ENCODE data around the gene LKAAEAR1.

Gene LKAAEAR1

GRCh38 chr20:64110411-64111068 lies 26.3 kb upstream of the LKAAEAR1 start:
- no peak for DNase-seq

DNA sequence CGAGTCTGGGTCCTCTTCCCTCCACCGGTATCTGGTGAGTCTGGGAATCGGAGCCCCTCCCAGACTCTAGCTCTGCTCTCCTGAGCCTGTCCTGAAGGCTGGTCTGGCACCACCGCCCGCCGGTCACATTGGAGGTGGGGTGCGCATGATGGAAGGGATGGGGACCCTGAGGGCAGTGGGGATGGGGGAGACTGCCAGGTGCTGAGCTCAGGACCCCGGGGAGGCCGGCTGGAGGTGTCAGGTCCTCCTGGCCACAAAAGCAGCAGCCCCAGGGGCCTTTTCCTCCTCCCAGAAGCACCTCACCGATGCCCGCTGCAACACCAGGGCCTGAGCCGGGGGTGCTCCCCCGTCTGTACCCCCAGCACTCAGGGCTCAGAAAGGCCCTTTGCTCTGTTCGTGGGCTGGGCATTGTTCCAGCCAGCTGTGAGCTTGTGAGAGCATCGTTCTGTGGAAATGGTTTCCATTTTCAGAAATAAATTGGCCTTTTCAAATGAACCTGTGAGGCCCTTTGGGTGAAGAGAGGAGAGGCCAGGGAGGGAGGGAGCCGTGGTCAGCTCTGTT lies 25.7 kb upstream of the LKAAEAR1 start:
- no peak for DNase-seq

- DNase-seq, result no peak
These were observed 24.8 kb upstream of the LKAAEAR1 start for GRCh38 chr20:64108731-64109681.

DNA sequence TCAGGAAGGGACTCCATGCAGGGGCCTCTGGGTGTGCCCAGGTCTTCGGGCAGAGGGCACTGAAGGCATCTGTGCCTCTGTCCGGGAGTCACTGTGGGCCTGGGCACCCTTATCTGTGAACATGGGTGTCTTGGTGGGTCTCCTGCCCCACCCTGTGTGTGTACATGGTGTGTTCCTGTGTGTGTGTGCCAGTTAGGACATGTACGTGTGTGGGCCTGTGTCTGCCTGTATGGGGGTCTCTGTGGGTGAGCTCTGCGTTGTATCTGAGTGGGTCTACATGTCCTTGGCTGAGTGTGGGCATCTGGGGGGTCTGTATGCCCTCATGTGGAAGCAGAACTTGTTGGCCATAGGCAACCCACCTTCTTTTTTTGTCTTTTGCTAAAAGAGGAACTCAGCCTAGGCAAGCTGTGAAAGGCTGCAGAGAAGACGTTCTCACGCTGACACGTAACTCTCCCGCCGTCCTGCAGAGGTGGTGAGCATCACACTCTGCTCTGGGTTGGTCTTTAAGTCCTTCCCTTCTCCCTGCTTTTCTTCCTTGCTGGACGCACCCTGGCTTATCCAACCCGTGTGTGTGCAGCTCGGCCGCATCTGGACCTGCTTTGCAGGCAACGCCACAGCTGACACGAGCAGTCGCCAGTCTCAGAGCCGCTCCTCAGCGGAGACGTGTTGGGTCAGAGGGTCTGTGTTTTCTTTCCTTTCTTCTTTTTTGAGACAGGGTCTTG lies 23.7 kb upstream of the LKAAEAR1 start:
- DNase-seq, result peak; percentile 1

GRCh38 chr20:64106981-64107735 lies 23.0 kb upstream of the LKAAEAR1 start, which contains the start of gene NPBWR2:
Gene NPBWR2 (minus strand): TSS chr20:64107565. CDS start chr20:64106831, 734 bp downstream.
- peak; percentile 10 for DNase-seq

GRCh38 chr20:64106435-64106961 lies 22.3 kb upstream of the LKAAEAR1 start:
- DNase-seq, result no peak

DNA sequence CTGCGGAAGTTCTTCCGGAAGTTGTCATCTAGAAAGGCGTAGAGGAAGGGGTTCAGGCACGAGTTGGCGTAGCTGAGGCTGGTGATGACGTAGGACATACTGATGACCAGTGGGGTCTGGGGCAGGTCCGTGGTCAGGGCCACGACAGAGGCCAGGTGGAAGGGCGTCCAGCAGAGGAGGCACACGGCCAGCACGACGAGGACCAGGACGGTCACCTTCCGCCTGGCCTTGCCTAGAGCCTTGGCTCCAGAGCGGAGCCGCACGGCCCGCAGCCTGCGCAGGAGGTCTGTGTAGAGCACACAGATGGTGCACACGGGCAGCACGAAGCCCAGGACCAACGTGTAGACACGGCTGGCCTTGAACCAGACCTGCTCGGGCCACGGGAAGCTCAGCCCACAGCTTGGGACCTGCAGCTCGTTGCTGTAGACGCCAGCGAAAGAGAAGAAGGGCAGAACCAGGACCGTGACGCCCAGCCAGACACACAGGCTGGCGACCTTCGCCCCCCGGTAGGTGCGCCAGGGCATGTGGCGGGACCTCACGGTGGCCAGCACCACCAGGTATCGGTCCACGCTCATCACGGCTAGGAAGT lies 21.7 kb upstream of the LKAAEAR1 start:
- DNase-seq, result no peak

GRCh38 chr20:64104667-64105451 lies 20.7 kb upstream of the LKAAEAR1 start:
- DNase-seq, result no peak

DNA sequence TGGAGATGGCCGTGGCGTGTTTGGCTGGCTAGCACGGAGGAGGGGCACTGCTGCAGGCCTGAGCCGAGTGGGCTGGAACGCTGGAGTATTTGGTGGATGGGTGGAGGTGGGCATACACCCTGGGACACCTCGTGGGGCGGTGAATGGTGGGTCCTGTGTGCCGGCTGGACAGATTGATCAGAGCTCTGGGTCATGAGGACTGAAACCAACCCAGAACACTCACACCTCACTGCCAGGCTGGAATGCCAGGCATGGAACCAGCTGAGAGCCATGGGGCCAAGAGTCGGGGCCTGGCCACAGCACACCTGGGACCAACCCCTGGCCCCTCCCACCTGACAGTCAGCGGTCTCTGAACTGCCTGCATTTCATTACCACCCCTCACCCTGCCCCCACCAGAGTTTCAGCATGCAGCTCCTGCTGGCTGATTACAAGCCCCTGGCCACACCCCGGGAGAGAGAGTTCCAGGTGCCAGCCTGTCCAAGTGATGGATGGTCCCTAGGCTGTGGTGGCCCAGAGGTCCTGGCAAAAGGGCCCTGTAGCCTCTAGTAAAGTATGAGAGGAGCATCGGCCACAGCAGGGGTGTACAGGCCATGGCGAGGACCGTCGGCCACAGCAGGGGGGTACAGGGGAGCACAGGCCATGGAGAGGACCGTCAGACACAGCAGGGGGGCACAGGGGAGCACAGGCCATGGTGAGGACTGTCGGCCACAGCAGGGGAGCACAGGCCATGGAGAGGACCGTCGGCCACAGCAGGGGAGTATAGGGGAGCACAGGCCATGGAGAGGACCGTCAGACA lies 19.9 kb upstream of the LKAAEAR1 start:
- DNase-seq, result no peak

DNA sequence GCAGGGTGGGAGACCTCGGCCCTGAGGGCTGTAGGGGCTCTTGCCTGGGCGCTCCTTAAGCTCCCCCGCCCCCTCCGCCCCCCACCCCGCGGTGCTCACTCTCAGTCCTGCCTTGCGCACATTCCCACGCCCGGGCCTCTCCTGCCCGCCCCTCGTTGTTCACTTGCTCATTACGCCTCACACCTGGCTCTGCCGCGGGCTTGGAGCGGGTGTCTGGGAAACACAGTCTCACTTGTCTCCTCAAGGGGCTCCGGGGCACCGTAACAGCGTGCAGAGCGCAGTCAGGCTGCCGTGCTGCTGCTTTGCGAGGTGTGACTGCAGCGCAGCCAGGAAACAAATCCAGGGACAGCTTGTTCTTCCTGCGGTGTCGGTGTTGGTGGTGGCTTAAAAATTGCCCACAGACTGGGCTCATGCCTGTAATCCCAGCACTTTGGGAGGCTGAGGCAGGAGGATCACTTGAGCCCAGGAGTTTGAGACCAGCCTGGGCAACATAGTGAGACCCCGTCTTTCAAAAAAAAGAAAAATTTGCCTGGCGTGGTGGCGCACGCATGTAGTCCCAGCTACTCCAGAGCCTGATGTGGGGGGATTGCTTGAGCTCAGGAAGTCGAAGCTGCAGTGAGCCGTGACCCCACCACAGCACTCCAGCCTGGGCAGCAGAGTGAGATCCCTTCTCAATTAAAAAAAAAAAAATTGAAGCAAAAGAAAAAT lies 18.6 kb upstream of the LKAAEAR1 start:
- DNase-seq, result no peak

- peak; percentile 64 for DNase-seq
These were observed 17.8 kb upstream of the LKAAEAR1 start for GRCh38 chr20:64101731-64102621.

DNA sequence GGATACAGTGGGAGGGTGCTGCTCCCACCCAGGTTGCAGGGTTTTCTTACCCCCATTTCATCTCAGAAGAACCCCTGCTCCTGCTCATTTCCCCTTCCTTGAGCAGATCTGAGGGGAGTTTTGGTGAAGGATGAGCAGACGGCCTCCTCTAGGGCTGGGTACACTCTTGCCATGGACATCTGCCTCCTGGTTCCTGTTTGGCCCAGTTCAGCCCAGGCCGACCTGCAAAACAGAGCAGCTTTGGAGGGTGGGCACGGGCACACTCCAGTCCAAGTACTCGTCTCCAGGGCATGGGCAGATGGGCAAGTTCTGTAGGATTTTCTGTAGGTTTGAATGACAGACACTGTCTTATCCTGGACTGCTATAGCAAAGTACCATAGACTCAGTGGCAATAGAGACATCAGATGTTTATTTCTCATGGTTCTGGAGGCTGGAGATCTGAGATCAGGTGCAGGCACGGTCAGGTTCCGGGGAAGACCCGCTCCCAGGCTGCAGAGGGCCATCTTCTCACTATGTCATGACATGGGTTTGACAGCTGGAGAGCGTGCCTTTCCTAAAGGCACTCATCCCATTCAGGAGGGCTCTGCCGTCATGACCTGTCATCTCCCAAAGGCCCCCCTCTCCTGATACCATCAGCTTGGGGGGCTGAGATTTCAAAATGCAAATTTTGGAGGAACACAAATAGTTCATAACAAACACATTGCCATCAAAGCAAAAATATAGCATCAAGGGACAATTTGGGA lies 16.9 kb upstream of the LKAAEAR1 start:
- DNase-seq, result no peak

- no peak for DNase-seq
These were observed 16.3 kb upstream of the LKAAEAR1 start for GRCh38 chr20:64100566-64100888.

DNA sequence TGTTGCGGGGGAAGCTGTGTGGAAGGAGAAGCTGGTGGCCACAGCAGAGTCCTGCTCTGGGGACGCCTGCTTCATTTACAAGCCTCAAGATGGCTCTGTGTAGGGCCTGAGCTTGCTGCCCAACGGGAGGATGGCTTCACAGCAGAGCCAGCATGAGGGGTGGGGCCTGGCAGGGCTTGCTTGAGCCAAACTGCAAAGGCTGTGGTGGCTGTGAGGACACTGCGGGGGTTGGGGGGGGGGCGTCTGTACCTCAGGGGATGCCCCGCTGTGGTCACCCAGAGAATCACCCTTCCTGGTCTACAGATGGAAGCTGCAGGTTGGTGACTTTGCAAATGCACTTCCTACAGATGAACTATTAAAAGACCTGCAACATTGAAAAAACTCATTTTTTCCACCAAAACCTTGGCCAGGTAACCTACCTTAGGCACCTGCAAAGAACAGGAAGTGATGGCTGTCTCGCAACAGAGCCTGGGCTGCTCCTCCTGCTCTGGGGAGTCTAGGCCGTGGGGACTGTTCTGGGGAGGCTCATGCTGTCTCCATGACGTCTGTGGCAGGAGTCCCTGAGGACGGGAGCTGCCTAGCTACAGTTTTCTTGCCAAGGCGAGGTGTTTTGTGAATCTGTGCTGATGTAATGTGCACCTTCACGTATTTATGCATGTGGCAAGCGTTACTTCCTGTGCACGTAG lies 15.8 kb upstream of the LKAAEAR1 start:
- no peak for DNase-seq

- no peak for DNase-seq
These were observed 15.0 kb upstream of the LKAAEAR1 start for GRCh38 chr20:64099086-64099786.

DNA sequence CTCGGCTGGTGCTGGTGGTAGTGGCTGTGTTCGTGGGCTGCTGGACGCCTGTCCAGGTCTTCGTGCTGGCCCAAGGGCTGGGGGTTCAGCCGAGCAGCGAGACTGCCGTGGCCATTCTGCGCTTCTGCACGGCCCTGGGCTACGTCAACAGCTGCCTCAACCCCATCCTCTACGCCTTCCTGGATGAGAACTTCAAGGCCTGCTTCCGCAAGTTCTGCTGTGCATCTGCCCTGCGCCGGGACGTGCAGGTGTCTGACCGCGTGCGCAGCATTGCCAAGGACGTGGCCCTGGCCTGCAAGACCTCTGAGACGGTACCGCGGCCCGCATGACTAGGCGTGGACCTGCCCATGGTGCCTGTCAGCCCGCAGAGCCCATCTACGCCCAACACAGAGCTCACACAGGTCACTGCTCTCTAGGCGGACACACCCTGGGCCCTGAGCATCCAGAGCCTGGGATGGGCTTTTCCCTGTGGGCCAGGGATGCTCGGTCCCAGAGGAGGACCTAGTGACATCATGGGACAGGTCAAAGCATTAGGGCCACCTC lies 14.3 kb upstream of the LKAAEAR1 start:
- DNase-seq, result no peak
